COLO829 (cell line): ENCODE data around the gene GLG1.
"Not testable (repeated sequence)": the region's sequence is repeated elsewhere in the genome, so short reads cannot be mapped to it uniquely, and the experiment has no call there.

ENCODE experiments used
- DNase-seq: peaks from one replicate; pipeline ENCODE4 v3.0.0; 2012; ENCODE audit warnings: low spot score

The GLG1 gene

DNA sequence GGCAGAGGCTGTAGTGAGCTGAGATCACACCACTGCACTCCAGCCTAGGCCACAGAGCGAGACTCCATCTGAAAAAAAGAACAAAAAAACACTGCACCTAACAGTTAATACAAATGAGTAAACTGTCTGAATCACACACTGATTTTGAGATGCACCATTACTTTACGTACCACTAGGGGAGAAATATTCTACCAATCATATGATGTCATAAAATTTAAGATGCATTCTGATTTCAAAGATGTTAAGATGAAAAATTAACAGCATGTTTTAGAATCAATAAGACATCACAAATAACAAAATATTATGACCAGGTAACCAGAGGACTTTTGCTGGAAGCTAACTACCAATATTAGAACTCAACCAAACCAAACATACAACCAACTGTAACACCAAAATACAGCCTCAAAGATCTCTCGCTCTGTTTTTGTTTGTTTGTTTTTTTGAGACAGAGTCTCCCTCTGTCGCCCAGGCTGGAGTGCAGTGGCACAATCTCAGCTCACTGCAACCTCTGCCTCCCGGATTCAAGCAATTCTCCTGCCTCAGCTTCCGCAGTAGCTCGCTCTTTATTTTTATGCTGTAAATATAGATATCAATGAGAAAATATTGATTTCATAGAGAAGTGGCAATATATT, 31.6 kb downstream of the GLG1 start:
- no peak for DNase-seq

DNA sequence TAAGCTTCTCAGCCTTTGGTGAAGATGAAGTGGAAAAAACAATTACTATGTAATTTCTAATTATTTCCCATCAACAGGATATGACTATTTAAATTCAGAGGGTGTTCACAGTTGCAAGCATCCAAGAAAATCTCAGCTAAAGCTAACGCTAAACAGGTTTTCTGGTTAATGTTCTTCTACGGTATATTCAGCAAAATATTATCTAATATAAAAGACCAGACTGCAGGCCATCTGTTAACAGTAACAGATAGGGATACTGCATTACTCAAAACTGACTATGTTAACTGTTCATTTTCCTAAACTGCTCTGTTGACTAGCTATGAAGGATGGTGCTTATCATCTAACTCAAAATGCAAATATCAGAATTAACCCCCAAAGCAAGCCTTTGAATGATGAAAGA, 32.8 kb downstream of the GLG1 start:
- DNase-seq: no peak

DNA sequence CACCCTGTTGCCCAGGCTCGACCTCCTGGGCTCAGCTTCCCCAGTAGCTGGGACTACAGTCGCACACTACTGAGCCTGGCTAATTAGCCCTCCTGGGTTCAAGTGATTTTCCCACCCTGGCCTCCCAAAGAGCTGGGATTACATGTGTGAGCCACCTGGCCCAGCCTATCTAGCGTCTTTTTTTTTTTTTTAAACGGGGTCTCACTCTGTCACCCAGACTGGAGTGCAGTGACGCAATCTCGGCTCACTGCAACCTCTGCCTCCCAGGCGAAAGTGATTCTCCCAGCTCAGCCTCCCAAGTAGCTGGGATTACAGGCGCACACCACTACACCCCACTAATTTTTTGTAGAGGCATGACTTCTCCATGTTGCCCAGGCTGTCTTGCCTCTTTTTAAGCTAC, 33.3 kb downstream of the GLG1 start:
- DNase-seq: no peak

DNA sequence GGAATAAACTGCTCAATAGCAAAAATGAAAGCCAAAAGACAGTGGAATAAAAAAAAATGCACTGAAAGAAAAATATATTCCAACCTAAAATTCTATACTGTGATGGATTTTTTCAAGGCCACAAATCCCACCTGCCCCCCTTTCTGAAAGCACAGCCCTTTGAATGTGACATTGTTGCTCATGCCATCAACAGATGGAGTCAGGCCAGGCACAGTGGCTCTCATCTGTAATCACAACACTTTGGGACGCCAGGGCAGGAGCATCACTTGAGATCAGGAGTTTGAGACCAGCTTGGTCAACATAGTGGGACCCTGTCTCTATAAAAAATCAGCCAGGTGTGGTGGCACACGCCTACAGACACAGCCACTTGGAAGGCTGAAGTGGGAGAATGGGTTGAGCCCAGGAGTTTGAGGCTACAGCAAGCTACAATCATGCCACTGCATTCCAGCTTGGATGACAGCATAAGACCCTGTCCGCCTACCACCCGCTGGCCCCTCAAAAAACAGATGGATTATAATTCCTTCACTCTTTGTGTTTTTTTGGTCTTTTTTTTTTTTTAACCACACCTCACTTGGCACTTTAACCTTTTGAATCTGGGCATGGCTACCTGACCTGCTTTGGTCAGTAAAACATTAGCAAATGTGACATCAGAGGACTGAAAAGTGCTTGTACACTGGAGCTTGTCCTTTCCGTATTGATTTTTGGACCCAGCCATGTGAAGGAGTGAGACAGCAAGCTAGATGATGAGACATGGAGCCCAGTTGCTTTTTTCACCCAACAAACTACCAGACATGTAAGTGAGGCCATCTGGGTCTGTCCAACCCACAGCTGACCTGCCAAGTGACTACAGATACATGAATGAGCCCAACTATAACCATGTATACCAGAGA, 36.3 kb downstream of the GLG1 start:
- DNase-seq: no peak

DNA sequence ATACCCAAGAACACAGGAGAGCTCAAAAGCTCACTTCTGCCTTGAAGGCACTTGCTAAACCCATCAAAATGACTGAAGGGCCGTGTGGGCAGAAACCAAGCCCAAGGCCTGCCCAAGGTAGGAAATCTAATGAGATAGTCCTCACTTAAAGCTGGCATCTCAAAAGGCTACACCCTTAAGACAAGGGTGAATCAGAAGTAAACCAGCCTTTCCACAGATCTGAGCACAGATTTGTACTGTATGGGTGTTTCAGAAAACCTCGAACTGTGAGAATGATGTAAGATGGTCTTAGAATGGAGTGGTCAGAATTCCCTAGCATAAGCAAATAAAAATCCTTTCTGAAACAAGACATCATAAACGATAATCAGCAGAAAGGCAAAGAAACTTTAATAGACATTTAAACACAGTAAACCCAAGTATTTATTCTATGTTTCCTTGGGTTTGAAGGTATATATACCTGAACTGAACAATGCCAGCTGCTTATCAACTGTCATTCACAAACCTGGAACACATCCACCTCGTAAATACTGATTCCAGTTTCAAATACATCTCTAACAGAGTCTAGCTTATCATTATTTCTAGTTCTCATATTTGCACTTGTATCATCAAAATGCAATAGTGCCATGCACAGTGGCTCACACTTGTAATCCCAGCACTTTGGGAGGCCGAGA, 37.8 kb downstream of the GLG1 start:
- DNase-seq: no peak

DNA sequence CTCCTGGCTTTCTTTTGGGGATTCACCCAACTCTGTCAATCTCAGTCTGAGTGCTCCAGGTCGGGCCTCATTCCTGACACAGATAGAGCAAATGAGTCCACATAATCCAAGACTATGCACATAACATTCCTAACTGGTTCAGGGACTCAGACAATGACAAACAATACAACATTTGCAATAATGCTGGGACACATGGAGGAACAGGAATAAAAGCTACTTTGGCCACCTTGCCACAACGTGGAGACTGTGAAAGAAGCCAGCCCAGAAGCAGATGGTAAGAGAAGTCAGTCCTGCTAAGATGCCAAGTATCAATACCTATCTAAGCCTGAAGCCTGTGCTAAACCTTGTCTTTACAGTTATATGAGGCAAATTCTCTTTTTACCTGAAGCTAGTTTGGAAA, 39.0 kb downstream of the GLG1 start:
- no peak for DNase-seq

DNA sequence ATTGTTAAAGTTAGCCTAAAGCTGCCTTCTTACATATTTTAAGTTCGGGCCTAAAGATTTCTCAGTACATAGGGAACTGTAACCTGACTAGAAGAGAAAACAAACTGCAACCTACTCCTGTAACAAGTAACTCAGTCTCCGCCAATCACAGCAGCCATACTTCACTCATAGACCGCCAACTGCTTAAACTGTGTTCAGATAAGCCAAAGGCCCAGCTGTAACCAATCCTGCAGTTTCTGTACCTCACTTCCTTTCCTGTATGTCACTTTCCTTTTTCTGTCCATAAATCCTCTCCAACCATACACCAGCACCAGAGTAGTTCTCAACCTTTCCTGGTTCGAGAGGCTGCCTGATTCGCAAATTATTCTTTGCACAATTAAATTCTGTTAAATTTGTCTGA, 41.5 kb downstream of the GLG1 start:
- DNase-seq: no peak

DNA sequence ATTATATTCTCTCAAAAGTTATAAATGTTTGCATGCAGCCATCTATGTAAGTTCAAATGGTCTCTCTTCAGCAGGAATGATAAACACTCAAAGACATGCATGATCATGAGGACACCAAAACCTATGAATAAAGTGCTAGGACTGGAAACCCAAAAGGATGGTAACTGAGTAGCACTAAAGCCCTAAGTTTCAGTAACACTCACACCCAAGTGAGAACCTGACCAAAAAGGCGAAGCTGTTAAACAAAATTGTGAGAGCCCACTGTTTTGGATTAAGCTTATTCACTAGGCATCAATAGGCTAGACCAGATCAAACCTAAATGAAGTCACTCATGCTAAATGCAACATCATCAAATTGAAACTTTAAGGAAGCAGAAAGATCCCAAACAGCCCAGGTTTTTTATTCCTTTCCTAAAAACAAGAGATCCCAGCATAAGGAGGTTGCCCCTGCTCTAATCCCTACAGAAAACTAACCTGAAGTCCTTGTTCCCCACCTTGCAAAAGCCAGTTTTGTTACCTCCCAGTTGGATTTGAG, 42.4 kb downstream of the GLG1 start:
- DNase-seq: no peak

DNA sequence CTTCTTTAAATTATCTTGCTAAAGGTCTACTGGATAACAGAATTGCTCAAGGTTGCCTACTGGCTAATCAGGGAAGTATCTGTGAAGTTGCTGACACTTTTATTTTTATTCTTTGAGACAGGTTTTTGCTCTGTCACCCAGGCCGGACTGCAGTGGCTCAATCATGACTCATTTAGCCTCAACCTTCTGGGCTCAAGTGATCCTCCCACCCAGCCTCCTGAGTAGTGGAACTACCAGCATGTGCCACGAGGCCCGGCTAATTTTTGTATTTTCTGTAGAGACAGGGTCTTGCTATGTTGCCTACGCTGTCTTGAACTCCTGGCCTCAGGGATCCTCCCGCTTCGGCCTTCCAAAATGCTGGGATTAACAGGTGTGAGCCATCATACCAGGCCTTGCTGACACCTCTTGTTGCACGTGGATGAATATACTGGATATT, 43.1 kb downstream of the GLG1 start:
- no peak for DNase-seq

DNA sequence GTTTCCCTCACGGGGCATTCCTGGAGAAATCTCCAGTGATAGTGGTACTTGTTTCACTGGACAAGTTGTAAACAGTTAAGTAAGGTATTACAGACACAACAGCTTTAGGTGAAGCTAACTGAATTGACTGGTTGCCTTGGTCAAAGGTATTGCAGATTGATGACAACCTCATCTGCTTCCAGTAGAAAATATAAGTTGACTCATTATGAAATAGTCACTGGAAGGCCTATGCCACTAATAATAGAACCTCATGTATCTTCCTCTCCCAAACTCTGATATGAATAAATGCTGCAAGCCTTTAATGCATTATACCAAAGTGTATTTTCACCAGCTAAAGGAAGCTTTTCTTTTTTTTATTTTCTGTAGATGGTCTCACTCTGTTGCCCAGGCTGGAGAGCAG, 44.8 kb downstream of the GLG1 start:
- DNase-seq: no peak

DNA sequence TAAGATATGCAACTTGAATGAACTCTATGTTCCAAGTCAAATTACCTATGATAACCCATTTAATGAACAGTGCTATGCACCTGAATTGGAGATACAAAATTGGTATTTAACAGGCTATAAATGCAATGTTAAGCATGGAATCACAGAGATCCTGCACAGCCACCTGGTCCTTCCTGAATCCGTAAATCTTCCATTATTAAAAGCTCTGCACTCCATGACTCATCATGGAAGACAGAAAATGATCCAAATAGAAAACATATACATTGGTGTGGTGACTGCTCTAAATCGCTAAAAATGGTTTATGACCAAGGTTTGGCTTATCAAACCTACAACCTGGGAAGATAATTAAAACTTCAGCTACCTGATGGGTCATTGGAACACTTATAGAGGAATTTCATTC, 45.3 kb downstream of the GLG1 start:
- no peak for DNase-seq

DNA sequence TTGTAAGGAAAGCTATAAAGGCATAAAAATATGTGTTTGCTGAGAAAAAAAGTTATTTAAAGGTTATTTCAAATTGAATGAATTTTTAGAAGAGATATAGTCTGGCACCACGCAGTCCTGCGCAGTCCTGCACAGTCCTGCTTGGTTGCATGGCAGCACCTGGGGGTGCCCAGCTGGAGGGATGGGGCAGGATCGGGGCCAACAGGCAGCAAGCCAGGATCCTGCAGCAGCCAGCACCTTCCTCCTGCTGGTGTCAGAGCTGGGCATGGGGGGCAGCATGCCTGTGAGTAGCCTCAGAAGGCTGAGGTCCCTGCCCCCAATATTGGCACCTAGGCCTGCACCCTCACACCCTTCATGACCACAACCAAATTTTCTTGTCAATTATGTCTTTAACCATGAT, 46.0 kb downstream of the GLG1 start:
- DNase-seq: no peak

DNA sequence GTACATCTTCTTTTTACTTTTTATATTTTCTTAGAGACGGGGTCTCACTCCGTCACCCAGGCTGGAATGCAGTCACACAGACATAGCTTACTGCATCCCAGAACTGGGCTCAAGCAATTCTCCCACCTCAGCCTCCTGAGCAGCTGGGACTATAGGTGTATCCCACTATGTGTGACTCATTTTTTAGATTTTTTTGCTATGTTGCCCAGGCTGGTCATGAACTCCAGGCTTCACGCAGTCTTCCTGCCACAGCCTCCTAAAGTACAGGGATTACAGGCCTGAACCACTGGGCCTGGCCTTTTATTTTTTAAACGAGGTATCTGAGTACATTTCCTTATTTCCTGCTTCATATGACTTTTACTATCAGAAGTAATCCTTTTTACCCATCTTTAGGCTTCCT, 48.0 kb downstream of the GLG1 start:
- no peak for DNase-seq

DNA sequence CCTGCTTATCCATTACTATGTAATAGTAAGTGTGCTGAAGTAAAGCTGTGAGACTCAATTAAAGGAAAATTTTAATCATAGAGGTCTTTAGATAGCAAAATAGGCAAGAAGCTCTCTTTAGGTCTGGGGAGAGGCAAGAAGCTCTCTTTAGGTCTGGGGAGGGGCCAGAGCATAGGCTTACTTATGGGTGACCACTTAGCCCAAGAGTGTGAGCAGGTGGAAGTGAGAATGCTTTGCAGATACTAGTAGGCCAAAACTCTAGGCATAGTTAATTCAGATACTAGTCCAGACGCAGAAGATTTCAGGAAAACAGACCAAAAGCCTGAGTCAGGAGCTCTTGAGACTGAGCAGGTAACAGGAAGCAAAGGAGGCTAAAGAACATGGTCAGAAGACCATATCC, 49.6 kb downstream of the GLG1 start:
- DNase-seq: no peak

DNA sequence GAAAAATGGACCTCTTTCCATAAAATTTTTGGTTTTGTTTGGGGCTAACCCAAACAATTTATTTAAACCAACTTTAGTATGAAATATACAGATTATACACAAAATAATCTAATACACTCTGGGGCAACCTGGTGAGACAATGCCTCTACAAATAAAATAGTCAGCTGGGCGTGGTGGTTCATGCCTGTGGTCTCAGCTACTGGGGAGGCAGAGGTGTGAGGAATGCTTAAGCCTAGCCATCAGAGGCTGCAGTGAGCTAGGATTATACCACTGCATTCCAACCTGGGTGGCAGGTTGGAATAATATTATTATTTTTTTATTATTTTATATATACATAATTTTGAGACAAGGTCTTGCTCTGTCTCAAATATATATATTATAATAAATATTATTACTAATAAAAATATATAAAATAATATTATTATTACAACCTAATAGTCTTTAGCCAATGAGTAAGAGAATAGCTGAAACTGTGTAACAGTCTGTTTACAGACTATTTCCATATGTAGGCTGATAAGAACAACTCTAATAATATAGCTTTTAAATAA, 50.5 kb downstream of the GLG1 start:
- no peak for DNase-seq

DNA sequence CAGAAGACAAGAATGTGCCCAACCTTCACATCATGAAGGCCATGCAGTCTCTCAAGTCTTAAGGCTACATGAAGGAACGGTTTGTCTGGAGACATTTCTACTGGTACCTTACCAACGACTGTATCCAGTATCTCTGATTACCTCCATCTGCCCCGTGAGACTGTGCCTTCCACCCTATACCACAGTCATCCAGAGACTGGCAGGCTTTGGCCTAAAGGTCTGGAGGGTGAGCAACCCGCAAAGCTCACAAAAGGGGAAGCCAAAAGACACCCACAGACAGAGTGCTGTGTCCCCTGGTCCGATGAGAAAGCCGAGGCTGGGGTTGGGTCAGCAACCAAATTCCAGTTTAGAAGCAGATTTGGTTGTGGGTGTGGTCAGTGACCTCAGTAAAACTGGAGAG, 54.6 kb downstream of the GLG1 start:
- DNase-seq: not testable (repeated sequence)

DNA sequence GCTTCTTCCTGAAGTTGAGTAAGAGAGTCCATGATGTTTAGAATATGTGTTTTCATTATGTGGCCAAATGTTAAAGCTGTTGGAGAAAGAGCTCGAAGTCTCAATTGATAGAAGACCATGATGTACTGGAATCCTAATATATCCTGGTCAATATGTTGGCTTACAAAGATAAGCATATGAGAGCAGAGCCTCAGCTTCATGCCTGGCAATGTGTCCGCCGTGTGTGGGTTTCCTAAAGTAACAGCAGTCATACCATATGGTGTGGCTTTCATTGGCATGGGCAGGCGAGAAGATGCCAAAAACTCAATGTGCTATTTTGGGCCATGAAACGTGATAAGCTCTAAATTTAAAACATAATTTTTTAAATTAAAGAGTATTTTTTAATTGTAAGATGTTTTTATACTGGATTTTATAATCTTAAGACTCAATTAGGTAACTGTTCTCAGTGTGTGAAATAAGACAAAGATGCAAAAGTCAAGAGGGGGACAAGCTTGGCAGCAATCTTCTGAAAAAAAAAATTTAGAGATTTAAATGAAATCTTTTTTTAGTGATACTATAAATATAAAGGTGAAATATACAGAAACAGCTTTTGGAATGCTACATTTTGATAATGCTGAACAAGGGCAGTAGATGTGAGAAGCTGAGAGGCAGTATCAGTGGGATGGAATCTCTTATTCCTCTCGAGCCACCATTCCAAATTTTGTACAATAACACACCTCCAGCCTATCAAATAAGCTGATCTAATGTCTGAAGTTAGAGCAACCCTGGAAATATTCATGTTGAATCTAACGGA, 56.5 kb downstream of the GLG1 start:
- DNase-seq: not testable (repeated sequence)

DNA sequence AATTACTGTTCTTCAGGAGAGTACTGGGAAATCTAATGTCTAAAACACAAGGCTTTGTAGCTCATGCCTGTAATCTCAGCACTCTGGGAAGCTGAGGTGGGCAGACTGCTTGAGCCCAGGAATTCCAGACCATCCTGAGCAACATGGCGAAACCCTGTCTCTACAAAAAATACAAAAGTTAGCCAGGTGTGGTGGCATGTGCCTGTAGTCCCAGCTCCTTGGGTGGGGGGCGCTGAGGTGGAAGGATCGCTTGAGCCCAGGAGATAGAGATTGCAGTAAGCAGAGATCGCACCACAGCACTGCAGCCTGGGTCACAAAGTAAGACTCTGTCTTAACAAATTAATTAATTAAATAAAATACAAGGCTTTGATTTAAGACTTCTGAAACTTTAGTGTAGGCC, 60.8 kb downstream of the GLG1 start:
- DNase-seq: not testable (repeated sequence)

DNA sequence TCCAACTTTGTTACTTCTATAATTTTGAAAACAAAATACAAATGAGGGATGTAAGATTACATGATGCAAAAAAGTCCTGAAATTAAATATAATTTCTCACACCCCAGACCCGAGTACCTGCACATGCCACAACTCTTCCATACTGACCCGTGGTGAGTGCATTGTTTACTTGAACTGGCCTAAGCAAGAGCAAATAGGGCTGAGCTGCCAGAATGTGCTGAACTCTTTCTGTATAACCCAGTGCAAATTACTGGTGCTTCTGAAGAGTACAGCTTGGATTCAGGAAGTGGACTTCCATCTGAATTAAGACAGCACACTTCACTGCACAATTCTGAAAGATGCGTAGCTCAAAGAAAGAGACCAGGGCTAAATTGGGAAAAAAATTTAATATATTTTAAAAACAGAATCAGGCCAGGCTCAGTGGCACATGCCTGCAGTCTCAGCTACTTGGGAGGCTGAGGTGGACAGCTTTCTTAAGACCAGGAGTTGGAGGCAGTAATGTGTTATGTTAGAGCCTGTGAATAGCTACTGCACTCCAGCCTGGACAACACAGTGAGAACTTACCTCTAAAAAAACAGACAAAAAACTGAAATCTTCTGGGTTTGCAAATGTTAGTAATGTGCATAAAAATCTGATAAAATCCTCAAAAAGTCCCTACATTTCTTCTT, 63.9 kb downstream of the GLG1 start:
- not testable (repeated sequence) for DNase-seq

DNA sequence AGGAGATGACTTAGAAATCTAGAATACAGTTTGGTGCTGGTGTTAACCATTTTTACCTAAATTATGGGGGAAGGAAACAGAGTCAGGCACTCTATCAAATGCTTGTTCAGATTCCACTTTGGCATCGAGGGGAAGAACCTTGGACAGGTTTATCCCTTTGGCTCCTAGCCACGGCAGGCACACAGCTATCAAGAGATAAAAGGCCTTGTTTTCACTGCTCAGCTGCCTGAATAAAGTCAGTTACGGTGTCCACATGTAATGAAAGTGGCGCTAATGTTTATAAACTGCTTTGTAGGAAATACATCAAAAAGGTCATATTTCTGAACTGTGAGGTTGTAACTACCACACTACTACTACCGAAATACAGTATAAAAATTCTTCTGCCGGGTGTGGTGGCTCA, 66.3 kb downstream of the GLG1 start:
- not testable (repeated sequence) for DNase-seq

DNA sequence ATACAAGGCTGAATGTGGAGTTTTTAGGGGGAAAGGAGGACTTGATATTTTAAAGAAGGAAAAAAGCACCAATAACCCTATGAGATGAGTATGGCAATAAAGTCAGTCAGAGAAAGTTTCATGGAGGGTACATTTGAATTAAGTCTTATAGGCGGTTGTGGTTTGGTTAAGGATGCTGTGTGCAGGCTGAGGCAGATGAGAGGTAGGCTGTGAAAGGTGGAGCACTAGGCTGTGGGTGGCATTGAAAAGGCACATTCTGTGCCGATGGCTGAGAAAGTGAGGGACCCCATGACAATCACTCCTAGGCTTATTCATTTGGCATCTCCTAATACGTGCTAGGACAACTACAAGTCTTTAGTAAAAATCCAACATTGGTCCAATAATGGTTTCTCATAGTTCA, 68.1 kb downstream of the GLG1 start:
- not testable (repeated sequence) for DNase-seq
